Endothelial cell (in vitro differentiated cells): Measurements from ENCODE around the gene NFS1. TPM values are rescaled to one million over a fixed set of nuclear protein-coding genes. Genes with fewer than 3 reads are reported as not detected.
"Not testable (repeated sequence)": the region's sequence is repeated elsewhere in the genome, so short reads cannot be mapped to it uniquely, and the experiment has no call there.

Source experiments
- DNase-seq: peaks from one replicate; pipeline ENCODE4 v3.0.0; 2021; ENCODE audit warnings: low spot score
- H3K27ac Mint-ChIP-seq: one replicate; pipeline ENCODE4 v1.8.0; 2021; ENCODE audit warnings: mixed read lengths, inconsistent platforms; ENCODE audit not compliant: unreplicated experiment
- H3K27me3 Mint-ChIP-seq: one replicate; pipeline ENCODE4 v1.8.0; 2021; ENCODE audit warnings: mild to moderate bottlenecking, moderate library complexity, mixed read lengths, inconsistent platforms; ENCODE audit not compliant: unreplicated experiment
- H3K36me3 Mint-ChIP-seq: one replicate; pipeline ENCODE4 v1.8.0; 2021; ENCODE audit warnings: mild to moderate bottlenecking, low read depth, mixed read lengths, inconsistent platforms; ENCODE audit not compliant: unreplicated experiment
- H3K4me1 Mint-ChIP-seq: one replicate; pipeline ENCODE4 v1.8.0; 2021; ENCODE audit warnings: mild to moderate bottlenecking, mixed read lengths, inconsistent platforms; ENCODE audit not compliant: unreplicated experiment
- H3K4me3 Mint-ChIP-seq: one replicate; pipeline ENCODE4 v1.8.0; 2021; ENCODE audit warnings: mild to moderate bottlenecking, mixed read lengths, inconsistent platforms; ENCODE audit not compliant: unreplicated experiment
- H3K9me3 Mint-ChIP-seq: one replicate; pipeline ENCODE4 v1.8.0; 2021; ENCODE audit warnings: mixed read lengths, inconsistent platforms; ENCODE audit not compliant: unreplicated experiment
- CTCF ChIP-seq: fragments of 200-600 bp; sonication (generic); IDR thresholded peaks from one replicate; pipeline ENCODE4 v1.5.0; 2021; ENCODE audit warnings: antibody characterized with exemption; ENCODE audit not compliant: unreplicated experiment
- total RNA-seq: library from RNA; stranded (reverse); fragmentation: NEBNext Ultra II Directional; extraction: Animal tissue kit (Norgen Biotek cat#: 25700); gene quantifications from one replicate; pipeline ENCODE4 v1.2.1, GENCODE V29; 2021; ENCODE audit not compliant: unreplicated experiment

Gene NFS1
- total RNA-seq, 1 donor from 2014 or later = 18.3 TPM

- no peaks in the 10 kb centered on the region for H3K27me3 Mint-ChIP-seq
- no peak for TF ChIP-seq CTCF
- H3K4me3 Mint-ChIP-seq = no peak overlapping the region
- H3K27ac Mint-ChIP-seq = no peak overlapping the region
- H3K4me1 Mint-ChIP-seq = no peaks in the 10 kb centered on the region
- peaks cover 27% of the 10 kb centered on the region for H3K36me3 Mint-ChIP-seq
- DNase-seq = no peak
- H3K9me3 Mint-ChIP-seq = no peaks in the 10 kb centered on the region
Measured at GRCh38 chr20:35711588-35712209, 12.5 kb upstream of the NFS1 start.

DNA sequence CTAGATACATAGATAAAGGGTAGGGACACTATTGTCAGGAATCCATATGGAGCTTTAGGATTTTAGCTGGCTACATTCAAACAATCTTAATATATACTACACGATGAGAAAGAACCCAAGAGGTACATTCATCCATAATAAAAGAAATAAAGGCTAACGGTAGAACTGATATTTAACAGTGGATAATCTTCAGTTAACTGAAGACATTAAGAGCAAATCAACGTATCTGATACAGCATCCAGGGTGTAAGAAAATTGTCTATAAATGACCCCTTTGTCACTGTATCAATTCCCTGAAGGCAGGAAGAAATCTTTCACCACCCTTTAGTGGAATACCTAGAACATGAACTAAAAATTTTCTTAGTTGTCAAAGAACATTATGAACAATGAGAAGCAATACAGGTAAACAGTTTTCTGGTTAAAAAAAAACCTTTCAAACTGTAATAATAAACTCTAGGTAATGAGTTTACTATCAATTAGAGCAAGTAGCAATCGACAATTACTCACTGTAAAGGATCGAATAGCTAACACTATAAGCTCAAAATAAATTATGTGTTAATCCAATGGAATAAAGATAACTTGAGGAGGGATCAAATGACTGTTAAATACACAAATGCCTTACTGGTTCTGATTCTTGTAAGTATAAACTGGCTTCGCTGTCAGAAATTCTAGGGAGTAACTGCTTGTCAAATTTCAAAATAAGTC is 11.9 kb upstream of the NFS1 start:
- Mint-ChIP-seq H3K4me1 (no peaks in the 10 kb centered on the region), H3K9me3 (no peaks in the 10 kb centered on the region), H3K36me3 (peaks cover 23% of the 10 kb centered on the region), H3K27me3 (no peaks in the 10 kb centered on the region), H3K4me3 (no peak overlapping the region), H3K27ac (no peak overlapping the region)
- no peak for TF ChIP-seq CTCF
- DNase-seq = no peak

- Mint-ChIP-seq H3K4me3 (no peak overlapping the region), H3K36me3 (peaks cover 27% of the 10 kb centered on the region), H3K9me3 (no peaks in the 10 kb centered on the region), H3K27ac (no peak overlapping the region), H3K4me1 (no peaks in the 10 kb centered on the region), H3K27me3 (no peaks in the 10 kb centered on the region)
- no peak for TF ChIP-seq CTCF
- DNase-seq = no peak
Measured at GRCh38 chr20:35710039-35710438, 10.9 kb upstream of the NFS1 start.

DNA sequence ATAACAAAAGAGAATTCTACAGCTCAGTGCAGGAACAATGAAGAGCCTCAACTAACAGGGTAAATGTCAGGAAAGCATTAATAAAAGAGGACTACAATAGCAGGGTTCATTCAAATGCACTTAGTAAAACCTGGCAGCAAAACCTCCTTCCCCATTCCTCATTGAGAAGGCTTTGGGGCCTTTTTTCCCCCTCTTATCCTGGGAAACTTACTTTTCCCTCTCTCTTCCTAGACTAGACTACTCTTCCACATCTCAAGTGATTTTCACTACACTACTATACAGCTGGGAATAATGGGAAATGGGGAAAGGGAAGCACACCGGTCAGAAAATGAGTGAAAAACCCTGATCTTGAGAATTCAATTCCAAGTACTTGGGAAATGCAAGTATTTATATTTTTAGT is 10.1 kb upstream of the NFS1 start:
- Mint-ChIP-seq H3K9me3 (no peaks in the 10 kb centered on the region), H3K27me3 (no peaks in the 10 kb centered on the region), H3K4me1 (no peaks in the 10 kb centered on the region), H3K4me3 (no peak overlapping the region), H3K36me3 (peaks cover 30% of the 10 kb centered on the region), H3K27ac (no peak overlapping the region)
- TF ChIP-seq CTCF = no peak
- no peak for DNase-seq

DNA sequence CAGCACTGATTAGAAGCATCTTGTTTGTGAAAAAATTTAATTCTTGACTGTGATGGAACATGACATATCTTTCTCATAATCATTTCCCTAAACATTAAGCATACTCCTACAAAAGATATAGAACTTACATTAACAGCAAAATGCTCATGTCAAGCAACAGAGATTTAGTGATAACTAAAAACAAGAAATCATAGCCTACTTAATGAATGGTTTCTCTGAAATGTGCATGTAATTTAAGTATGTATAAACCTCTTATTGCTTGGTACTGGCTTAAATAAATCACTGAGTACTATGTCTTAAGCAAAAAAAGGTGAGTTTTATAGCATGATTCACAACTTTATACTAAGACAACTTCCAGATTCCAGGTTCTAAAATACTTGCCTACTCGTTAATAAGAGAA is 9.3 kb upstream of the NFS1 start:
- Mint-ChIP-seq H3K36me3 (peaks cover 32% of the 10 kb centered on the region), H3K4me1 (no peaks in the 10 kb centered on the region), H3K9me3 (no peaks in the 10 kb centered on the region), H3K27ac (no peak overlapping the region), H3K4me3 (no peak overlapping the region), H3K27me3 (no peaks in the 10 kb centered on the region)
- no peak for DNase-seq
- no peak for TF ChIP-seq CTCF

GRCh38 chr20:35706591-35707529 is 7.7 kb upstream of the NFS1 start:
- not testable (repeated sequence) for H3K27ac Mint-ChIP-seq, DNase-seq, H3K27me3 Mint-ChIP-seq, H3K4me3 Mint-ChIP-seq, H3K4me1 Mint-ChIP-seq, H3K9me3 Mint-ChIP-seq
- peaks cover 34% of the 10 kb centered on the region for H3K36me3 Mint-ChIP-seq

- H3K36me3 Mint-ChIP-seq = peaks cover 30% of the 10 kb centered on the region
- DNase-seq, H3K4me1 Mint-ChIP-seq, H3K4me3 Mint-ChIP-seq, H3K27ac Mint-ChIP-seq, H3K27me3 Mint-ChIP-seq, H3K9me3 Mint-ChIP-seq: not testable (repeated sequence)
Measured at GRCh38 chr20:35705894-35706293, 6.7 kb upstream of the NFS1 start.
